Endothelial cell (in vitro differentiated cells): ENCODE measurements around the gene MAGEA2. TPM values are rescaled to one million over a fixed set of nuclear protein-coding genes. Genes with fewer than 3 reads are reported as not detected.
"Not testable (repeated sequence)": the region's sequence is repeated elsewhere in the genome, so short reads cannot be mapped to it uniquely, and the experiment has no call there.

Experiments
- DNase-seq: peaks from one replicate; pipeline ENCODE4 v3.0.0; 2021; ENCODE audit warnings: low spot score
- H3K27ac Mint-ChIP-seq: one replicate; pipeline ENCODE4 v1.8.0; 2021; ENCODE audit warnings: mixed read lengths, inconsistent platforms; ENCODE audit not compliant: unreplicated experiment
- H3K27me3 Mint-ChIP-seq: one replicate; pipeline ENCODE4 v1.8.0; 2021; ENCODE audit warnings: mild to moderate bottlenecking, moderate library complexity, mixed read lengths, inconsistent platforms; ENCODE audit not compliant: unreplicated experiment
- H3K36me3 Mint-ChIP-seq: one replicate; pipeline ENCODE4 v1.8.0; 2021; ENCODE audit warnings: mild to moderate bottlenecking, low read depth, mixed read lengths, inconsistent platforms; ENCODE audit not compliant: unreplicated experiment
- H3K4me1 Mint-ChIP-seq: one replicate; pipeline ENCODE4 v1.8.0; 2021; ENCODE audit warnings: mild to moderate bottlenecking, mixed read lengths, inconsistent platforms; ENCODE audit not compliant: unreplicated experiment
- H3K4me3 Mint-ChIP-seq: one replicate; pipeline ENCODE4 v1.8.0; 2021; ENCODE audit warnings: mild to moderate bottlenecking, mixed read lengths, inconsistent platforms; ENCODE audit not compliant: unreplicated experiment
- H3K9me3 Mint-ChIP-seq: one replicate; pipeline ENCODE4 v1.8.0; 2021; ENCODE audit warnings: mixed read lengths, inconsistent platforms; ENCODE audit not compliant: unreplicated experiment
- long read RNA-seq: library from polyadenylated mRNA; unstranded; transcript quantifications from one replicate; pipeline ENCODE4 v2.0.0, GENCODE V29; 2020; ENCODE audit not compliant: unreplicated experiment
- total RNA-seq: library from RNA; stranded (reverse); fragmentation: NEBNext Ultra II Directional; extraction: Animal tissue kit (Norgen Biotek cat#: 25700); gene quantifications from one replicate; pipeline ENCODE4 v1.2.1, GENCODE V29; 2021; ENCODE audit not compliant: unreplicated experiment
- TF ChIP-seq, protein P1 (sequence below): fragments of 200-600 bp; sonication (generic); IDR thresholded peaks from one replicate; pipeline ENCODE4 v1.5.0; 2021; ENCODE audit warnings: antibody characterized with exemption; ENCODE audit not compliant: unreplicated experiment

Gene MAGEA2, protein sequence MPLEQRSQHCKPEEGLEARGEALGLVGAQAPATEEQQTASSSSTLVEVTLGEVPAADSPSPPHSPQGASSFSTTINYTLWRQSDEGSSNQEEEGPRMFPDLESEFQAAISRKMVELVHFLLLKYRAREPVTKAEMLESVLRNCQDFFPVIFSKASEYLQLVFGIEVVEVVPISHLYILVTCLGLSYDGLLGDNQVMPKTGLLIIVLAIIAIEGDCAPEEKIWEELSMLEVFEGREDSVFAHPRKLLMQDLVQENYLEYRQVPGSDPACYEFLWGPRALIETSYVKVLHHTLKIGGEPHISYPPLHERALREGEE
- total RNA-seq: 3.5 TPM
- long read RNA-seq, partial matches to known transcripts: 0 of 1 reads
- long read RNA-seq, other reads (novel, unspliced or antisense): 1 of 1 reads

- H3K27ac Mint-ChIP-seq, H3K4me1 Mint-ChIP-seq, DNase-seq, H3K4me3 Mint-ChIP-seq, H3K36me3 Mint-ChIP-seq, H3K27me3 Mint-ChIP-seq, H3K9me3 Mint-ChIP-seq: not testable (repeated sequence)
Measured at GRCh38 chrX:152753686-152754650, at the start of gene MAGEA2. Gene MAGEA2 (minus strand): TSS chrX:152753842. CDS start chrX:152751363, 2,479 bp downstream.

- no peak overlapping the region for H3K27ac Mint-ChIP-seq
- no peaks in the 10 kb centered on the region for H3K27me3 Mint-ChIP-seq
- no peak overlapping the region for H3K4me3 Mint-ChIP-seq
- no peaks in the 10 kb centered on the region for H3K9me3 Mint-ChIP-seq
- DNase-seq: no peak
- peaks cover 4% of the 10 kb centered on the region for H3K4me1 Mint-ChIP-seq
- TF ChIP-seq, protein P1, sequence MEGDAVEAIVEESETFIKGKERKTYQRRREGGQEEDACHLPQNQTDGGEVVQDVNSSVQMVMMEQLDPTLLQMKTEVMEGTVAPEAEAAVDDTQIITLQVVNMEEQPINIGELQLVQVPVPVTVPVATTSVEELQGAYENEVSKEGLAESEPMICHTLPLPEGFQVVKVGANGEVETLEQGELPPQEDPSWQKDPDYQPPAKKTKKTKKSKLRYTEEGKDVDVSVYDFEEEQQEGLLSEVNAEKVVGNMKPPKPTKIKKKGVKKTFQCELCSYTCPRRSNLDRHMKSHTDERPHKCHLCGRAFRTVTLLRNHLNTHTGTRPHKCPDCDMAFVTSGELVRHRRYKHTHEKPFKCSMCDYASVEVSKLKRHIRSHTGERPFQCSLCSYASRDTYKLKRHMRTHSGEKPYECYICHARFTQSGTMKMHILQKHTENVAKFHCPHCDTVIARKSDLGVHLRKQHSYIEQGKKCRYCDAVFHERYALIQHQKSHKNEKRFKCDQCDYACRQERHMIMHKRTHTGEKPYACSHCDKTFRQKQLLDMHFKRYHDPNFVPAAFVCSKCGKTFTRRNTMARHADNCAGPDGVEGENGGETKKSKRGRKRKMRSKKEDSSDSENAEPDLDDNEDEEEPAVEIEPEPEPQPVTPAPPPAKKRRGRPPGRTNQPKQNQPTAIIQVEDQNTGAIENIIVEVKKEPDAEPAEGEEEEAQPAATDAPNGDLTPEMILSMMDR: no peak
- H3K36me3 Mint-ChIP-seq: no peaks in the 10 kb centered on the region
Measured at GRCh38 chrX:152798945-152799344, 45.3 kb upstream of the MAGEA2 start.

- not testable (repeated sequence) for H3K27ac Mint-ChIP-seq, H3K9me3 Mint-ChIP-seq, H3K36me3 Mint-ChIP-seq, H3K4me1 Mint-ChIP-seq, H3K4me3 Mint-ChIP-seq, H3K27me3 Mint-ChIP-seq, DNase-seq
Measured at GRCh38 chrX:152787062-152787461, 33.4 kb upstream of the MAGEA2 start.

DNA sequence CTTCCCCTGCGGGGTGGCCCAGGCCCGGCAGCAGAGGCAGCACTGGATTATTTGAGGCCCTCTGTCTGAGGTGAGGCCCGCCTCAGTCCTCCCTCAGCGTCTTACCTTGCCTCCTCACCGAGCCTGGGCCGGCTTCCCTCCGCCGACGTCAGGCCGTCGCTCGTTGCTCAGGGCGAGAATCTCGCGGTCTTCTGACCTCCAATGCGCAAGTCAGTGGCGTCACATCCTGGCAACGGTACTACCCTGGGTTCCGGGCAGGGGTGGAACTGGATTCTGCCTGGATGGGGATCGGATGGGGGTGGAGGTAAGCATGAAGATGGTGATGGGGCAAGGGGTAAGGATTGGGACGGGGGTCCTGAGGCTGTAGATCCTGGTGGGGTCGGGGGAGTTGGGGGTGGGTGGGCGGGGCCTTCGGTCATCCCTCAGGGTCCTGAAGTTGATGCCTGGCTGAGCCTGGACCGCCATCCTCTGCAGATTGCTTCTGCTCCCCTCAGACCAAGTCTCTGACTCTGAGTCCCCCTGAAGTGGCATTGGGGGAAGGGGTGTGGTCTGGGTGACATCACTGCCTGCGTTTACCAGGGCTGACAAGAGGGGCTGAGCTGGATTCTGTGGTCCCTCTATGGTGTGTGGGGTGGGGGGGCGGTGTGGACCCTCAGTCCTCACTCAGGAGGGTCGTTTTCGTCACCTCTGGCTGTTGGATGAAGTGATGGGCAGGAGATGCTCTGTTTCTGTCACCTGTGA is 16.1 kb upstream of the MAGEA2 start, which contains the start of gene MAGEA6:
Gene MAGEA6 (minus strand): TSS at position 141 of the 741 bp plus-strand sequence. CDS start 2,039 bp downstream, outside the sequence.
- not testable (repeated sequence) for DNase-seq, H3K9me3 Mint-ChIP-seq, H3K27ac Mint-ChIP-seq, H3K27me3 Mint-ChIP-seq, H3K36me3 Mint-ChIP-seq, H3K4me3 Mint-ChIP-seq, H3K4me1 Mint-ChIP-seq

DNA sequence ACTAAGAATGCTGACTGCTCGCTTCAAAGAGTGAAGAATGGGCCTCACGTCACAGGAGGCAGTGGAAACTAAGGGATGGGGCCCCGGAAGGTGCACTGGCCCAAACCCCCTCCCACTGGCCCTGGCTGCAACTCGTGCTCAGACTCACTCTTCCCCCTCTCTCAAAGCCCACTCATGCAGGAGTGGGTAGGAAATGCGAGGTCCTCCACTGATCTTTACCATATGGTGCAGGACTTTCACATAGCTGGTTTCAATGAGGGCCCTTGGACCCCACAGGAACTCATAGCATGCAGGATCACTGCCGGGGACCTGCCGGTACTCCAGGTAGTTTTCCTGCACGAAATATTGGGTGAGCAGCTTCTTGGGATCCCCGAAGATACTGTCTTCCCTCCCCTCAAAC is 12.9 kb upstream of the MAGEA2 start:
- not testable (repeated sequence) for H3K4me3 Mint-ChIP-seq, H3K27ac Mint-ChIP-seq, H3K36me3 Mint-ChIP-seq, H3K9me3 Mint-ChIP-seq, H3K4me1 Mint-ChIP-seq, H3K27me3 Mint-ChIP-seq, DNase-seq

DNA sequence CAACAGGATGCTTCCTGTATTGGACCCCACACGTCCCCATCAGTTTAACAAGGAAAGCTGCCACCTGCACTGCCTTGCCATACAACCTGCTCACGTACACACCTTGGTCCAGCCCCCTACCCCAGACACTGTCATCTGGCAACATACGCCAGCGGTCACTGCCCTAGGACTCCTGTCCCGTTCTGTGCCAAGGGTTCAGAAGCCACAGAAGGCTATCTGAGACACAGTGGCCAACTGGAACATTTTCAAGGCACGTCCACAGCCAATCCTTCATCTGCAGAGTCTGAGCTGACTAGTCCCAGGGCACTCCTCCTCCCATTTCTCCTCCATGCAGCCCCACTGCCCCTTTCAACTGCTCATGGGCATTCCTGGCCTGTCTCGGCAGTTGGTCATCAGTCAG is 7.9 kb upstream of the MAGEA2 start:
- H3K4me1 Mint-ChIP-seq, H3K36me3 Mint-ChIP-seq, H3K9me3 Mint-ChIP-seq, H3K27ac Mint-ChIP-seq, H3K4me3 Mint-ChIP-seq, H3K27me3 Mint-ChIP-seq, DNase-seq: not testable (repeated sequence)

DNA sequence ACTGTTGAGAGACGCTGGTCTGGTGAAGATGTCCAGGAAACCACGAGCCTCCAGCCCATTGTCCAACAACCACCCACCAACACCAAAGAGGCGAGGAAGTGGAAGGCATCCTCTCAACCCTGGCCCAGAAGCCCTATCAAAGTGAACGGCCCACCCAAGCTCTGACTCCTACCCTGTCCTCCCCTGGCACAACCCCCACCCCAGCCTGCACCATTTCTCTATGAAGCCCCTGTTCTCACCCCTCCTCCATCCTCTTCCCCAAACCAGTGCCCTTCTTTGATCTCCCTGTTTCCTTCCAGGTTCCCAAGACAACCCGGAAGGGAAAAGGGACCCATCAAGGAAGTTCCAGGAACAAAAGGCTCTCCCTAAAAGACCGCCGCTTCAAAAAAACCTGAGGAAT is 5.9 kb upstream of the MAGEA2 start:
- not testable (repeated sequence) for H3K36me3 Mint-ChIP-seq, H3K4me1 Mint-ChIP-seq, H3K27ac Mint-ChIP-seq, DNase-seq, H3K4me3 Mint-ChIP-seq, H3K27me3 Mint-ChIP-seq, H3K9me3 Mint-ChIP-seq

DNA sequence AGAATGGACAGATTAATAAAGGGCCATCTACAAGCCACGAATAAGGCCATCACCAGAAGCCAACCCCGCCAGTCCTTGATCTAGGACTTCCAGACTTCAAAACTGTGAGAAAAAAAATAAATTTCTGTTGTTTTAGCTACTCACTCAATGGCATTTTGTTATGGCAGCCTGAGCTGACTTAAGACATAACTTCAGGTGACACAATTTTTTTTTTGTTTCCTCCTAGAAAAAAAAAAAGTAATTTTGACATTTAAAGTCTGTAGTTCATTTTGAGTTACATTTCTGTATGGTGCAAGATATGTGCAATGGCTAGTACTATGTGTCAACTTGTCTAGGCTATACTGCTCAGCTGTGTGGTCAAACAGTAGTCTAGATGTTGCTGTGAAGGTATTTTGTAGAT is 5.3 kb upstream of the MAGEA2 start, which contains the start of gene CSAG3:
Gene CSAG3 (plus strand): TSS at position 301 of the 400 bp plus-strand sequence.
- not testable (repeated sequence) for DNase-seq, H3K4me3 Mint-ChIP-seq, H3K27me3 Mint-ChIP-seq, H3K4me1 Mint-ChIP-seq, H3K27ac Mint-ChIP-seq, H3K9me3 Mint-ChIP-seq, H3K36me3 Mint-ChIP-seq

DNA sequence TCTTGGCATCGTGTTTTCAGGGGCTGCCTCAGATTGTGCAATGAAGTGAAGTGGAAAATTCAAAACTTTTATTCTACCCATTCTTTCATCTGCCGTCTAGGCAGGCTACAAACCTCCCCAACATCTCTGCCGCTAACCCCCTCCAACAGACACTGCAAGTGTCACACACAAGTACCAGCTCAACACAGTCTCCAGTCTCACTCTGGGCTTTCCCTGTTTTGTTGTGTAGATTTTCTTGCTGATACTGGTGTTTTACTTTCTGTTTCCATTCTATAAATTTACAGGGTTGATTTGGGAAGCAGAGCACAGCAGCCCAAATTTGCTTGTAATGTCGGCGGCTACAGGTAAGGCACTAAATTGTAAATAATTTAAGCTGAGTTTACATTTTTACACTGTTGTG is 1.2 kb upstream of the MAGEA2 start:
- H3K4me3 Mint-ChIP-seq, H3K4me1 Mint-ChIP-seq, DNase-seq, H3K27me3 Mint-ChIP-seq, H3K27ac Mint-ChIP-seq, H3K9me3 Mint-ChIP-seq, H3K36me3 Mint-ChIP-seq: not testable (repeated sequence)
